HUDEP-2 (cell line): ENCODE data around the gene FUZ.

Source experiments
- DNase-seq, 76 experiments: peaks; one replicate each; lab custom pipeline; 2025; ENCODE audit not compliant: unreplicated experiment in 76 of 76; lab: John Stamatoyannopoulos, UW

The FUZ gene

GRCh38 chr19:49812997-49813861 is at the start of gene FUZ:
Gene FUZ, minus strand, starts transcription at chr19:49813292. Its CDS starts 186 bp downstream, at chr19:49813106.
- DNase-seq, result peak; percentile 56 to 100 (median 98)

- DNase-seq, result peak in 32 of 76 experiments; percentile 14 to 65 (median 38)
These were observed 49.5 kb upstream of the FUZ start for GRCh38 chr19:49862391-49863253.

GRCh38 chr19:49861541-49862378 is 48.7 kb upstream of the FUZ start:
- DNase-seq, result no peak

GRCh38 chr19:49861107-49861506 is 48.0 kb upstream of the FUZ start:
- peak in 4 of 76 experiments; percentile 12 to 44 (median 30) for DNase-seq

GRCh38 chr19:49860336-49861102 is 47.4 kb upstream of the FUZ start:
- DNase-seq, result no peak

- DNase-seq, result no peak
These were observed 46.7 kb upstream of the FUZ start for GRCh38 chr19:49859682-49860335.

- DNase-seq, result no peak
These were observed 45.2 kb upstream of the FUZ start for GRCh38 chr19:49858088-49858985.

GRCh38 chr19:49857838-49858087 is 44.7 kb upstream of the FUZ start:
- no peak for DNase-seq

- DNase-seq, result no peak
These were observed 44.2 kb upstream of the FUZ start for GRCh38 chr19:49857061-49857837.

- no peak for DNase-seq
These were observed 43.5 kb upstream of the FUZ start for GRCh38 chr19:49856574-49857021.

- no peak for DNase-seq
These were observed 42.8 kb upstream of the FUZ start for GRCh38 chr19:49855676-49856573.

GRCh38 chr19:49855277-49855675 is 42.2 kb upstream of the FUZ start:
- no peak for DNase-seq

GRCh38 chr19:49854378-49855263 is 41.5 kb upstream of the FUZ start:
- no peak for DNase-seq

- no peak for DNase-seq
These were observed 40.8 kb upstream of the FUZ start for GRCh38 chr19:49853852-49854377.

- no peak for DNase-seq
These were observed 39.6 kb upstream of the FUZ start for GRCh38 chr19:49852631-49853126.
